ENCODE data around the gene CEL.

DNA sequence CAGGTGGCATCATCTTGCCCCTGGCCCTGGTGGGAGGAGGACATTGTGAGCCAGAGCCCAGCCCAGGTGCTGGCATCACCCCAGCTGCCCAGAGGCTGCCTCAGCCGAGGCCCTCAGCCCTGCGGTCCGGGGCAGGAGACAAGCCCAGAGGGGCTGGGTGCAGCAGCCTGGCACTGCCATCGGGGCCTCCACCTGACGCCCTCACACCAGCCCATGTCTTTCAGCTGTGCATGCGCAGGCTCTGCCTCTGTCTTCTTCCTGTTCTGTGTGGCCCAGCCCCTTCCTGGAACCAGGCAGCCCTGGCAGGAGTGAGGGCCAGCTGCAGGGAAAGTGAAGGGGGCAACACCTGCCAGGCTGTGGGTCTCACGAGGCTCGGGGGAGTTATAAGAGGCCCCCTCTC, 4.8 kb upstream of the CEL start:
- TF ChIP-seq ZNF274 (IDR thresholded peaks at IDR 0.05; ENCODE audit: low read depth, low read length), result no peak
- TF ChIP-seq SUZ12 (IDR thresholded peaks at IDR 0.05; ENCODE audit: extremely low read depth, insufficient read depth, insufficient read length), result no peak
- no peak for TF ChIP-seq YY1 (IDR thresholded peaks at IDR 0.05; ENCODE audit: insufficient read depth, insufficient read length)
